H1 (cell line): Measurements from ENCODE around the gene HRH2. TPM values are rescaled to one million over a fixed set of nuclear protein-coding genes. Genes with fewer than 3 reads are reported as not detected.

ENCODE experiments used
- CTCF ChIA-PET: fragments of 300-600 bp; sonication (Branson Sonifier 250); formaldehyde crosslinking; loops from one replicate; lab custom pipeline; 2021; ENCODE audit not compliant: partially characterized antibody; lab: Charles Lee
- POLR2A ChIA-PET: fragments of 300-600 bp; sonication (Branson Sonifier 250); formaldehyde crosslinking; loops from one replicate; lab custom pipeline; 2021; ENCODE audit warnings: inconsistent platforms; ENCODE audit not compliant: partially characterized antibody; lab: Charles Lee
- DNase-seq, 2 experiments: peaks; one replicate each; pipeline versions ENCODE4 v3.0.0 to v3.0.0-alpha.2; 2010 to 2022; ENCODE audit warnings: low spot score in 2 of 2, low read depth in 1 of 2, mixed read lengths in 1 of 2
- FAIRE-seq: peaks from 2 replicates; lab custom pipeline; 2011; peaks lifted over from hg19 to GRCh38; lab: Jason Lieb, UNC
- H2AFZ ChIP-seq: 2 replicates; pipeline ENCODE4 v1.8.1; 2012; ENCODE audit warnings: low read length, inconsistent platforms
- H2AK5ac ChIP-seq: 2 replicates; pipeline ENCODE4 v1.6.1; 2013; ENCODE audit warnings: low read depth, low read length
- H2BK120ac ChIP-seq: replicated peaks from 2 replicates; pipeline ENCODE3; 2013; ENCODE audit warnings: low read depth, low read length, inconsistent platforms
- H2BK12ac ChIP-seq: 2 replicates; pipeline ENCODE4 v1.6.1; 2013; ENCODE audit warnings: low read depth, low read length
- H2BK15ac ChIP-seq: 2 replicates; pipeline ENCODE4 v1.6.1; 2013; ENCODE audit warnings: low read length
- H2BK20ac ChIP-seq: 2 replicates; pipeline ENCODE4 v1.6.1; 2013; ENCODE audit warnings: low read length
- H2BK5ac ChIP-seq: 2 replicates; pipeline ENCODE4 v1.6.1; 2013; ENCODE audit warnings: low read depth, low read length
- H3K14ac ChIP-seq: 2 replicates; pipeline ENCODE4 v1.6.1; 2013; ENCODE audit warnings: inconsistent platforms; ENCODE audit not compliant: insufficient read length
- H3K18ac ChIP-seq: 2 replicates; pipeline ENCODE4 v1.6.1; 2013; ENCODE audit warnings: low read length; ENCODE audit errors: extremely low read depth
- H3K23ac ChIP-seq: 2 replicates; pipeline ENCODE4 v1.6.1; 2013; ENCODE audit warnings: inconsistent platforms; ENCODE audit not compliant: insufficient read length
- H3K23me2 ChIP-seq: 2 replicates; pipeline ENCODE4 v1.6.1; 2013; ENCODE audit warnings: low read depth, low read length
- H3K27ac ChIP-seq: 2 replicates; pipeline ENCODE4 v1.6.1; 2011; ENCODE audit warnings: low read depth, low read length, inconsistent platforms
- H3K27me3 ChIP-seq, 4 experiments: replicated peaks in 1 of 4; 1 replicate in 1 of 4; 2 replicates in 3 of 4; pipeline versions ENCODE4 v1.6.1 to v1.8.1; 2011 to 2013; ENCODE audit warnings: low read length in 3 of 4, mild to moderate bottlenecking in 3 of 4, inconsistent platforms in 2 of 4, mixed read lengths in 2 of 4, moderate library complexity in 1 of 4; ENCODE audit not compliant: control insufficient read depth in 3 of 4, insufficient read depth in 3 of 4; ENCODE audit errors: extremely low read depth in 1 of 4
- H3K36me3 ChIP-seq, 4 experiments: 2 replicates each; pipeline versions ENCODE4 v1.6.1 to v1.8.1; 2011 to 2013; ENCODE audit warnings: mild to moderate bottlenecking in 4 of 4, low read length in 3 of 4, moderate library complexity in 2 of 4, control low read depth in 1 of 4, inconsistent platforms in 1 of 4; ENCODE audit not compliant: insufficient read depth in 4 of 4, control insufficient read depth in 2 of 4
- H3K4ac ChIP-seq: replicated peaks from 2 replicates; pipeline ENCODE3; 2013; ENCODE audit warnings: low read length, low read depth, mixed read lengths, inconsistent platforms; ENCODE audit not compliant: insufficient read length
- H3K4me1 ChIP-seq, 4 experiments: replicated peaks in 1 of 4; 1 replicate in 1 of 4; 2 replicates in 3 of 4; pipeline versions ENCODE4 v1.6.1 to v1.8.1; 2011 to 2013; ENCODE audit warnings: low read length in 3 of 4, inconsistent platforms in 2 of 4, mixed read lengths in 1 of 4; ENCODE audit not compliant: insufficient read depth in 4 of 4, control insufficient read depth in 3 of 4
- H3K4me2 ChIP-seq, 2 experiments: 2 replicates each; pipeline versions ENCODE4 v1.6.1 to v1.8.1; 2011 to 2013; ENCODE audit warnings: low read depth in 2 of 2, low read length in 2 of 2, control low read depth in 1 of 2, inconsistent platforms in 1 of 2, mild to moderate bottlenecking in 1 of 2; ENCODE audit not compliant: insufficient read depth in 1 of 2
- H3K4me3 ChIP-seq, 4 experiments: fragments of 200-600, 300-600 bp in 1 of 4; sonication (generic), shearing (Covaris generic), sonication (Bioruptor Twin) in 1 of 4; 2 replicates each; pipeline versions ENCODE4 v1.5.1 to v1.8.1; 2011 to 2016; ENCODE audit warnings: low read length in 4 of 4, low read depth in 3 of 4, control low read depth in 2 of 4, inconsistent platforms in 2 of 4, mild to moderate bottlenecking in 2 of 4, mixed read lengths in 1 of 4, moderate library complexity in 1 of 4; ENCODE audit not compliant: insufficient read depth in 2 of 4; ENCODE audit errors: extremely low read depth in 1 of 4
- H3K56ac ChIP-seq: replicated peaks from 2 replicates; pipeline ENCODE3; 2013; ENCODE audit warnings: low read depth, mild to moderate bottlenecking, mixed read lengths, low read length, inconsistent platforms; ENCODE audit not compliant: insufficient read length
- H3K79me1 ChIP-seq: 2 replicates; pipeline ENCODE4 v1.6.1; 2013; ENCODE audit warnings: low read depth, low read length, control low read depth
- H3K79me2 ChIP-seq, 2 experiments: 2 replicates each; pipeline versions ENCODE4 v1.6.1 to v1.8.1; 2012 to 2013; ENCODE audit warnings: low read length in 2 of 2, mild to moderate bottlenecking in 2 of 2, inconsistent platforms in 1 of 2; ENCODE audit not compliant: insufficient read depth in 2 of 2, control insufficient read depth in 1 of 2
- H3K9ac ChIP-seq, 4 experiments: replicated peaks in 1 of 4; 1 replicate in 1 of 4; 2 replicates in 3 of 4; pipeline versions ENCODE4 v1.6.1 to v1.8.1; 2011 to 2013; ENCODE audit warnings: low read depth in 3 of 4, low read length in 3 of 4, control low read depth in 2 of 4, mild to moderate bottlenecking in 2 of 4, moderate library complexity in 2 of 4, inconsistent platforms in 1 of 4; ENCODE audit errors: extremely low read depth in 1 of 4
- H3K9me3 ChIP-seq, 2 experiments: 2 replicates each; pipeline versions ENCODE4 v1.6.1 to v1.8.1; 2012 to 2013; ENCODE audit warnings: mild to moderate bottlenecking in 2 of 2, moderate library complexity in 2 of 2, control low read depth in 1 of 2, inconsistent platforms in 1 of 2, low read depth in 1 of 2, low read length in 1 of 2, mixed read lengths in 1 of 2; ENCODE audit not compliant: insufficient read depth in 2 of 2
- H4K20me1 ChIP-seq, 2 experiments: replicated peaks in 1 of 2; 2 replicates each; pipeline versions ENCODE3 to v1.8.1; 2011 to 2013; ENCODE audit warnings: inconsistent platforms in 2 of 2, low read length in 2 of 2, mild to moderate bottlenecking in 1 of 2; ENCODE audit not compliant: insufficient read depth in 2 of 2, control insufficient read depth in 1 of 2
- H4K5ac ChIP-seq: 2 replicates; pipeline ENCODE4 v1.6.1; 2013; ENCODE audit warnings: low read length, low read depth, mixed read lengths, inconsistent platforms; ENCODE audit not compliant: insufficient read length
- H4K8ac ChIP-seq: 2 replicates; pipeline ENCODE4 v1.8.0; 2013; ENCODE audit warnings: mild to moderate bottlenecking, moderate library complexity, low read length, inconsistent platforms; ENCODE audit not compliant: insufficient read depth; ENCODE audit errors: extremely low read depth
- H4K91ac ChIP-seq: replicated peaks from 2 replicates; pipeline ENCODE3; 2013; ENCODE audit warnings: low read length, mixed read lengths, inconsistent platforms; ENCODE audit not compliant: insufficient read length
- ASH2L ChIP-seq: fragments of 200-600, 300-600 bp; sonication (generic); IDR thresholded peaks from one replicate; pipeline ENCODE4 v1.7.1; 2017; ENCODE audit warnings: low read length
- BACH1 ChIP-seq: IDR thresholded peaks from 2 replicates; pipeline ENCODE4 v1.6.1; 2012; ENCODE audit warnings: low read length, improper control_type of control experiment
- EP300 ChIP-seq, 2 experiments: IDR thresholded peaks; 1 replicate in 1 of 2; 2 replicates in 1 of 2; pipeline ENCODE4 v1.6.1; 2011 to 2012; ENCODE audit warnings: low read depth in 2 of 2, low read length in 2 of 2, mild to moderate bottlenecking in 2 of 2, borderline replicate concordance in 1 of 2, inconsistent platforms in 1 of 2, moderate library complexity in 1 of 2
- GABPA ChIP-seq: IDR thresholded peaks from 2 replicates; pipeline ENCODE4 v1.6.1; 2011; ENCODE audit warnings: mild to moderate bottlenecking, low read length, moderate library complexity, borderline replicate concordance; ENCODE audit not compliant: insufficient read depth
- GTF2F1 ChIP-seq: IDR thresholded peaks from 2 replicates; pipeline ENCODE4 v1.6.1; 2012; ENCODE audit warnings: low read depth, low read length, improper control_type of control experiment, borderline replicate concordance
- KDM1A ChIP-seq: fragments of 200-600, 300-600 bp; sonication (generic); IDR thresholded peaks from 2 replicates; pipeline ENCODE4 v1.7.1; 2016; ENCODE audit warnings: mild to moderate bottlenecking, low read length, borderline replicate concordance
- RAD21 ChIP-seq, 2 experiments: IDR thresholded peaks in 1 of 2; conservative IDR thresholded peaks in 1 of 2; 2 replicates each; pipeline ENCODE4 v1.6.1; 2011; ENCODE audit warnings: low read depth in 2 of 2, low read length in 2 of 2, improper control_type of control experiment in 1 of 2, inconsistent platforms in 1 of 2, mild to moderate bottlenecking in 1 of 2, moderate library complexity in 1 of 2
- RFX5 ChIP-seq: IDR thresholded peaks from 2 replicates; pipeline ENCODE4 v1.6.1; 2011; ENCODE audit warnings: low read depth, low read length, improper control_type of control experiment, borderline replicate concordance
- SAP30 ChIP-seq: fragments of 300-600 bp; sonication (generic); IDR thresholded peaks from 2 replicates; pipeline ENCODE4 v1.7.1; 2012; ENCODE audit warnings: low read length, moderate library complexity, mild to moderate bottlenecking, inconsistent platforms; ENCODE audit not compliant: insufficient read depth, insufficient replicate concordance
- TEAD4 ChIP-seq: IDR thresholded peaks from 2 replicates; pipeline ENCODE4 v1.6.1; 2012; ENCODE audit warnings: low read depth, low read length, inconsistent platforms, mixed read lengths
- WGBS, 2 experiments: shearing (Covaris generic) in 1 of 2; methylation state at CpG; one replicate each; pipeline versions ENCODE4 v1.1.6 to v1.1.7; 2013 to 2015; ENCODE audit warnings: low lambda C conversion rate in 2 of 2, mixed read lengths in 2 of 2, inconsistent platforms in 1 of 2, low coverage in 1 of 2, missing lambda C conversion rate in 1 of 2; ENCODE audit not compliant: insufficient replicate concordance in 2 of 2, insufficient coverage in 1 of 2, insufficient read length in 1 of 2; ENCODE audit errors: extremely low coverage in 1 of 2, missing lambda C conversion rate in 1 of 2; 5-methylcytosine and 5-hydroxymethylcytosine counted together
- polyA plus RNA-seq, 7 experiments: library from polyadenylated mRNA; depleted of rRNA in 3 of 7; stranded (reverse) in 5 of 7; unstranded in 2 of 7; fragments of >200 nt in 5 of 7; fragments of 200-250 nt in 2 of 7; gene quantifications; 1 replicate in 5 of 7; 2 replicates in 1 of 7; 4 replicates in 1 of 7; pipeline versions ENCODE4 v1.2.1 to v1.2.3, GENCODE V29; 2011 to 2013; ENCODE audit warnings: missing spikeins in 2 of 7, mixed read lengths in 2 of 7
- total RNA-seq: library from RNA; stranded (reverse); fragmentation: NEBNext Ultra II Directional; extraction: Animal tissue kit (Norgen Biotek cat#: 25700); gene quantifications from 2 replicates; pipeline ENCODE4 v1.2.1, GENCODE V29; 2021

Gene HRH2
- total and polyA plus RNA-seq, 2 of the 8 experiments (the other 6 are each of a cell fraction or from before 2014, with no cell fraction given), result 7.8 to 8.1 TPM

GRCh38 chr5:175696139-175696854 lies 38.4 kb downstream of the HRH2 start:
- Histone ChIP-seq H2BK15ac (no peak overlapping the region), H3K4me3 (no peak overlapping the region), H2BK5ac (peak overlapping the region; percentile 28; the same call in 1 of the 2 replicates), H3K9me3 (no peaks in the 10 kb centered on the region), H3K79me1 (no peaks in the 10 kb centered on the region), H3K18ac (peak overlapping the region; percentile 48; the same call in 1 of the 2 replicates), H2BK12ac (peak overlapping the region; percentile 87; the same call in 1 of the 2 replicates), H2BK20ac (0 out of 2 replicates have a peak overlapping the region, but pooled peaks have one; percentile 61), H4K8ac (no peak overlapping the region; the same call in 1 of the 2 replicates), H3K23me2 (no peaks in the 10 kb centered on the region), H2BK120ac (peak overlapping the region; percentile 21), H3K4ac (peak overlapping the region; percentile 0), H2AK5ac (peak overlapping the region; percentile 88; the same call in 1 of the 2 replicates), H2AFZ (no peak overlapping the region), H4K5ac (no peak overlapping the region), H4K91ac (peak overlapping the region; percentile 0), H3K4me1 (peaks cover 0 to 10% (median 4%) of the 10 kb centered on the region in 4 experiments; a peak in 5 of 7 replicates), H3K9ac (no peak overlapping the region), H3K36me3 (no peaks in the 10 kb centered on the region), H3K27ac (0 out of 2 replicates have a peak overlapping the region, but pooled peaks have one; percentile 0), H3K14ac (no peak overlapping the region), H3K4me2 (no peak overlapping the region), H3K56ac (no peak overlapping the region), H3K79me2 (no peaks in the 10 kb centered on the region), H3K23ac (no peak overlapping the region), H3K27me3 (no peaks in the 10 kb centered on the region; a peak in 1 of 7 replicates), H4K20me1 (no peaks in the 10 kb centered on the region)
- WGBS, 2 experiments, result 60% methylated on average over 16 of the region's 16 CpGs; no CpG with 5 or more reads in 1 of the 2 experiments
- DNase-seq (peak; percentile 68 to 84), FAIRE-seq (peak; percentile 63)
- POLR2A ChIA-PET, result interaction anchor here (0.5 to 1.6 kb wide), 3 partner anchors 30 to 164 kb away, joined by 3 to 4 read pairs (median 3); no protein-coding TSS in a partner anchor
- CTCF ChIA-PET, result interaction anchor here (0.6 to 6.6 kb wide), 29 partner anchors 9 to 195 kb away, joined by 3 to 79 read pairs (median 4); no protein-coding TSS in a partner anchor
- TF ChIP-seq ASH2L, result peak; percentile 68
- TF ChIP-seq TEAD4, result no peak
- no peak for TF ChIP-seq RFX5
- peak; percentile 74; the same call in 1 of the 2 replicates for TF ChIP-seq GABPA
- peak in 1 of 2 experiments; percentile 67; a peak in 1 of 3 replicates for TF ChIP-seq EP300 (IDR thresholded peaks at IDR 0.05; ENCODE audit: borderline replicate concordance in 1 of 2, low read depth in 2 of 2, low read length in 2 of 2)
- TF ChIP-seq SAP30, result no peak
- peak; percentile 76 to 85 for TF ChIP-seq RAD21 (IDR thresholded peaks at IDR 0.05 in 1 of 2, conservative IDR thresholded peaks at IDR 0.05 in 1 of 2; ENCODE audit: low read depth in 2 of 2, low read length in 2 of 2)
- TF ChIP-seq KDM1A, result peak; percentile 67; the same call in 1 of the 2 replicates
- TF ChIP-seq GTF2F1, result 0 out of 2 replicates have a peak, but pooled peaks have one; percentile 68
- TF ChIP-seq BACH1, result peak; percentile 80; the same call in 1 of the 2 replicates
